Measurements from ENCODE around the gene SPI1.

- TF ChIP-seq CTCF (IDR thresholded peaks at IDR 0.05) (no peak), POLR2A (IDR thresholded peaks at IDR 0.05) (no peak)
These were observed 757 bp downstream of the SPI1 start for GRCh38 chr11:47377571-47378009.

Measured in esophagus squamous epithelium (tissue), 4 donors.